ENCODE measurements around the gene LPP. TPM values are rescaled to one million over a fixed set of nuclear protein-coding genes. Genes with fewer than 3 reads are reported as not detected.

The LPP gene
- total RNA-seq, 5 donors from 2014 or later (not counting 1 experiment from before 2014, with no cell fraction given) = 23.8 to 82.6 (median 39.3) TPM

- ChIA-PET CTCF (no interaction called here), POLR2A (no interaction called here)
- Histone ChIP-seq H3K4me1 (ENCODE audit: control insufficient read depth in 1 of 2, extremely low read depth in 1 of 2, insufficient read depth in 2 of 2, low read length in 2 of 2) (no peaks in the 10 kb centered on the region), H3K36me3 (ENCODE audit: control insufficient read depth in 2 of 2, extremely low read depth in 1 of 2, insufficient read depth in 1 of 2, low read length in 1 of 2) (no peaks in the 10 kb centered on the region), H3K27me3 (replicated peaks in 1 of 2; ENCODE audit: control insufficient read depth in 2 of 2, extremely low read depth in 1 of 2, insufficient read depth in 2 of 2, low read length in 1 of 2) (no peaks in the 10 kb centered on the region), H3K4me3 (ENCODE audit: control insufficient read depth in 1 of 2, extremely low read depth in 1 of 2, low read length in 1 of 2) (no peak overlapping the region), H3K9me3 (no peaks in the 10 kb centered on the region), H3K27ac (ENCODE audit: low read length) (no peak overlapping the region)
- Mint-ChIP-seq H3K27ac (no peak overlapping the region), H3K4me3 (no peak overlapping the region), H3K27me3 (no peaks in the 10 kb centered on the region), H3K4me1 (no peaks in the 10 kb centered on the region), H3K36me3 (peaks cover 6% of the 10 kb centered on the region), H3K9me3 (no peaks in the 10 kb centered on the region)
- ATAC-seq (replicated peaks in 1 of 4) = no peak
- no peak for DNase-seq
- WGBS (ENCODE audit: insufficient coverage) = no CpG with 5 or more reads among the region's 1 CpG
Measured at GRCh38 chr3:188819939-188820338, 666.0 kb downstream of the LPP start.

DNA sequence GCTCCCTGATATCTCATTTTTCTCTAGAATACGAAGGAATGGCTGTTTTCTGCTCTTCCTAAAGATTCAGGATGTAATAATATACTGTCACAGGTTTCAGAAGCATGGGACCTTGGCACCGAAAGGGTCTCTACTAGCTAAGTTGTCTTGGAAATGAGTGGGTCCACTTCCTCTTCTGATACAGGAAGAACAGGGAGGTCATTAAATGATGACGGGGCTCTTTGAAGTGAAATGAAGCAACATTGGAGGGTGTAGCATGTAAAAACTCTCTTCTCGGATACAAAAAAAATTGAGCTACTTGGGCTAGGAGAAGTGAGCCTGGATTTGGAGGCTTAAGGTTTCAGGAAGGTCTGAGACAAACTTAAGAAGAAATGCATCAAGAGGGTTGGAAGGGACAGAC lies 668.0 kb downstream of the LPP start:
- Mint-ChIP-seq H3K4me3 (no peak overlapping the region), H3K27ac (no peak overlapping the region), H3K36me3 (peaks cover 6% of the 10 kb centered on the region), H3K9me3 (no peaks in the 10 kb centered on the region), H3K4me1 (peaks cover 0 to 6% (median 0%) of the 10 kb centered on the region in 3 donors), H3K27me3 (no peaks in the 10 kb centered on the region)
- DNase-seq (no peak), ATAC-seq (replicated peaks in 1 of 4) (no peak)
- WGBS (ENCODE audit: insufficient coverage) = 96% methylated on average over 4 of the region's 4 CpGs
- ChIA-PET CTCF (interaction anchor here in 1 of 2 donors (0.5 kb wide), 1 partner anchor 952 kb away, joined by 5 read pairs; no protein-coding TSS in a partner anchor), POLR2A (no interaction called here)
- no peaks in the 10 kb centered on the region for H3K9me3 ChIP-seq
- no peaks in the 10 kb centered on the region for H3K36me3 ChIP-seq (ENCODE audit: control insufficient read depth in 2 of 2, extremely low read depth in 1 of 2, insufficient read depth in 1 of 2, low read length in 1 of 2)
- H3K4me3 ChIP-seq (ENCODE audit: control insufficient read depth in 1 of 2, extremely low read depth in 1 of 2, low read length in 1 of 2) = no peak overlapping the region
- no peaks in the 10 kb centered on the region for H3K27me3 ChIP-seq (replicated peaks in 1 of 2; ENCODE audit: control insufficient read depth in 2 of 2, extremely low read depth in 1 of 2, insufficient read depth in 2 of 2, low read length in 1 of 2)
- H3K4me1 ChIP-seq (ENCODE audit: control insufficient read depth in 1 of 2, extremely low read depth in 1 of 2, insufficient read depth in 2 of 2, low read length in 2 of 2) = no peaks in the 10 kb centered on the region
- H3K27ac ChIP-seq (ENCODE audit: low read length) = no peak overlapping the region

DNA sequence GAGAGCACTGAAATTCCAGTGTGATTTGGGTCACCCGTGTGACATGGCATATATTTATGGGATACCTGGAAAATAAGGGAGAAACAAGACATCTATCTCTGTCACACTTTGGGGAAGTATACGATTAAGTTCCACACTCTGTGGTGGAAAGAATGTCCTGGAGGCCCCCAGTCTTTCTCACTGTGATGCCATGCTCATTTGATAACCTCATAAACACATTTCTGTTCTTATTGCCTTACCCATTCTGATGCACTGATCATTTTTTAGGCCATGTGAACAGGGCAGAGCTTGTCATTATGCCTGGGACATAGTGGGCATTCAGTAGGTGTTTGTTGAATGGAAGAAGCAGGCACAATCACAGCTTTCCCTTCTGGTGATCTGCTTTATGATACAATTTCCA lies 668.5 kb downstream of the LPP start:
- DNase-seq (no peak), ATAC-seq (replicated peaks in 1 of 4) (no peak)
- peaks cover 0 to 6% (median 0%) of the 10 kb centered on the region in 3 donors for H3K4me1 Mint-ChIP-seq
- ChIA-PET POLR2A (no interaction called here), CTCF (interaction anchor here in 1 of 2 donors (0.5 kb wide), 1 partner anchor 952 kb away, joined by 5 read pairs; no protein-coding TSS in a partner anchor)
- no peak overlapping the region for H3K27ac ChIP-seq (ENCODE audit: low read length)
- H3K27me3 Mint-ChIP-seq = no peaks in the 10 kb centered on the region
- no peak overlapping the region for H3K4me3 Mint-ChIP-seq
- H3K27me3 ChIP-seq (replicated peaks in 1 of 2; ENCODE audit: control insufficient read depth in 2 of 2, extremely low read depth in 1 of 2, insufficient read depth in 2 of 2, low read length in 1 of 2) = no peaks in the 10 kb centered on the region
- H3K27ac Mint-ChIP-seq = no peak overlapping the region
- no peaks in the 10 kb centered on the region for H3K4me1 ChIP-seq (ENCODE audit: control insufficient read depth in 1 of 2, extremely low read depth in 1 of 2, insufficient read depth in 2 of 2, low read length in 2 of 2)
- no peaks in the 10 kb centered on the region for H3K9me3 Mint-ChIP-seq
- no peak overlapping the region for H3K4me3 ChIP-seq (ENCODE audit: control insufficient read depth in 1 of 2, extremely low read depth in 1 of 2, low read length in 1 of 2)
- H3K9me3 ChIP-seq = no peaks in the 10 kb centered on the region
- no CpG with 5 or more reads among the region's 2 CpGs for WGBS (ENCODE audit: insufficient coverage)
- H3K36me3 Mint-ChIP-seq = peaks cover 6% of the 10 kb centered on the region
- no peaks in the 10 kb centered on the region for H3K36me3 ChIP-seq (ENCODE audit: control insufficient read depth in 2 of 2, extremely low read depth in 1 of 2, insufficient read depth in 1 of 2, low read length in 1 of 2)

DNA sequence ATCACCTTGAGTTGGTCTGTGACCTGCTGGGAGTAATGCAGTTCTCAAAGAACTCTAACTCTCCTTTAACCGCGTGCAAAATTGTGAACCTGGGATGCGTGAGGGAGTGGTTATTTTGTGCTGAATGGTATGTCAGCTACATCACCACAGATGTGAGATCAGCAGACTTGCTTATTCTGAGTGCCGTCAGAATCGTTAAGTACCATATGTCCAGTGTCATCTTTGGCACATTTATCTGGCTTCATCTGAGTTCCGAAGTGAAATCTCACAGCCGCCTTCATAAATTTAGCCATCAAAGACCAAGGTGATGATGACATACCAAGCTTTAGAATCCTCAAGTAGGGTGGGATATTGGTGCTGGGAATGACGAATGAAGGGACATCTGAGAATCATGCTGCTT lies 670.6 kb downstream of the LPP start:
- Histone ChIP-seq H3K27ac (ENCODE audit: low read length) (no peak overlapping the region), H3K4me1 (ENCODE audit: control insufficient read depth in 1 of 2, extremely low read depth in 1 of 2, insufficient read depth in 2 of 2, low read length in 2 of 2) (no peaks in the 10 kb centered on the region), H3K9me3 (no peaks in the 10 kb centered on the region), H3K4me3 (ENCODE audit: control insufficient read depth in 1 of 2, extremely low read depth in 1 of 2, low read length in 1 of 2) (no peak overlapping the region), H3K27me3 (replicated peaks in 1 of 2; ENCODE audit: control insufficient read depth in 2 of 2, extremely low read depth in 1 of 2, insufficient read depth in 2 of 2, low read length in 1 of 2) (no peaks in the 10 kb centered on the region), H3K36me3 (ENCODE audit: control insufficient read depth in 2 of 2, extremely low read depth in 1 of 2, insufficient read depth in 1 of 2, low read length in 1 of 2) (no peaks in the 10 kb centered on the region)
- Mint-ChIP-seq H3K4me3 (no peak overlapping the region), H3K27ac (no peak overlapping the region), H3K27me3 (no peaks in the 10 kb centered on the region), H3K36me3 (peaks cover 2% of the 10 kb centered on the region), H3K4me1 (peaks cover 0 to 6% (median 0%) of the 10 kb centered on the region in 3 donors), H3K9me3 (no peaks in the 10 kb centered on the region)
- DNase-seq (no peak), ATAC-seq (replicated peaks in 1 of 4) (no peak)
- CTCF ChIA-PET = no interaction called here
- POLR2A ChIA-PET = no interaction called here
- 90% methylated on average over 2 of the region's 8 CpGs for WGBS (ENCODE audit: insufficient coverage)

DNA sequence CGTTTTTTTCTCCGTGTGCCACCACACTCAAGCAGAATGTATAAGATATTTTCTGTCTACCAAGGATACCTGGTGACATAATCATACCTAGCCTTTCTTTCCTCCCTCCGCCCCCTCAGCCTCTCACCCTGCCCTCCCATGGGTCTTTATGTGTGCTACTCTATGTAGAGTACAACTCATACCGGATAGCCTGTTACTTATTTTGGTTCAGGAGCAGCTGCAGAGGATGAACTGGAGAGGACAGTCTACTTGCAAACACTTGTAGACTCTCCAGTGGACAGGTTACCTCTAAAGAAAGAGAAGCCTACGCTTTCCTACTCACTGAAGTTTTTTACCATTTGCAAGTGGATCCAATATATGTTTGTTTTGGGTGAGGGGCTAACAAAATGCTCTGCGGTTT lies 671.9 kb downstream of the LPP start:
- Mint-ChIP-seq H3K27ac (no peak overlapping the region), H3K4me3 (no peak overlapping the region), H3K36me3 (peaks cover 2% of the 10 kb centered on the region), H3K27me3 (no peaks in the 10 kb centered on the region), H3K4me1 (peaks cover 0 to 6% (median 0%) of the 10 kb centered on the region in 3 donors), H3K9me3 (no peaks in the 10 kb centered on the region)
- H3K4me3 ChIP-seq (ENCODE audit: control insufficient read depth in 1 of 2, extremely low read depth in 1 of 2, low read length in 1 of 2) = no peak overlapping the region
- 80% methylated on average over 1 of the region's 6 CpGs for WGBS (ENCODE audit: insufficient coverage)
- CTCF ChIA-PET = interaction anchor here in 1 of 2 donors (0.7 kb wide), 1 partner anchor 135 kb away, joined by 3 read pairs; no protein-coding TSS in a partner anchor
- H3K27me3 ChIP-seq (replicated peaks in 1 of 2; ENCODE audit: control insufficient read depth in 2 of 2, extremely low read depth in 1 of 2, insufficient read depth in 2 of 2, low read length in 1 of 2) = no peaks in the 10 kb centered on the region
- H3K36me3 ChIP-seq (ENCODE audit: control insufficient read depth in 2 of 2, extremely low read depth in 1 of 2, insufficient read depth in 1 of 2, low read length in 1 of 2) = no peaks in the 10 kb centered on the region
- no peak for DNase-seq
- no peak overlapping the region for H3K27ac ChIP-seq (ENCODE audit: low read length)
- no peaks in the 10 kb centered on the region for H3K4me1 ChIP-seq (ENCODE audit: control insufficient read depth in 1 of 2, extremely low read depth in 1 of 2, insufficient read depth in 2 of 2, low read length in 2 of 2)
- POLR2A ChIA-PET = interaction anchor here in 1 of 2 donors (1.0 kb wide), 1 partner anchor 13 kb away, joined by 4 read pairs; no protein-coding TSS in a partner anchor
- no peak for ATAC-seq (replicated peaks in 1 of 4)
- no peaks in the 10 kb centered on the region for H3K9me3 ChIP-seq

- Histone ChIP-seq H3K9me3 (no peaks in the 10 kb centered on the region), H3K27me3 (replicated peaks in 1 of 2; ENCODE audit: control insufficient read depth in 2 of 2, extremely low read depth in 1 of 2, insufficient read depth in 2 of 2, low read length in 1 of 2) (no peaks in the 10 kb centered on the region), H3K4me3 (ENCODE audit: control insufficient read depth in 1 of 2, extremely low read depth in 1 of 2, low read length in 1 of 2) (no peak overlapping the region), H3K4me1 (ENCODE audit: control insufficient read depth in 1 of 2, extremely low read depth in 1 of 2, insufficient read depth in 2 of 2, low read length in 2 of 2) (no peaks in the 10 kb centered on the region), H3K27ac (ENCODE audit: low read length) (no peak overlapping the region), H3K36me3 (ENCODE audit: control insufficient read depth in 2 of 2, extremely low read depth in 1 of 2, insufficient read depth in 1 of 2, low read length in 1 of 2) (no peaks in the 10 kb centered on the region)
- H3K4me3 Mint-ChIP-seq = no peak overlapping the region
- ChIA-PET POLR2A (interaction anchor here in 1 of 2 donors (1.0 kb wide), 1 partner anchor 14 kb away, joined by 4 read pairs; no protein-coding TSS in a partner anchor), CTCF (no interaction called here)
- H3K9me3 Mint-ChIP-seq = no peaks in the 10 kb centered on the region
- H3K27ac Mint-ChIP-seq = no peak overlapping the region
- H3K27me3 Mint-ChIP-seq = no peaks in the 10 kb centered on the region
- peaks cover 2% of the 10 kb centered on the region for H3K36me3 Mint-ChIP-seq
- peaks cover 0 to 6% (median 0%) of the 10 kb centered on the region in 3 donors for H3K4me1 Mint-ChIP-seq
- no peak for DNase-seq
- WGBS (ENCODE audit: insufficient coverage) = 60% methylated on average over 1 of the region's 1 CpG
- ATAC-seq (replicated peaks in 1 of 4) = no peak
Measured at GRCh38 chr3:188826574-188826973, 672.6 kb downstream of the LPP start.

DNA sequence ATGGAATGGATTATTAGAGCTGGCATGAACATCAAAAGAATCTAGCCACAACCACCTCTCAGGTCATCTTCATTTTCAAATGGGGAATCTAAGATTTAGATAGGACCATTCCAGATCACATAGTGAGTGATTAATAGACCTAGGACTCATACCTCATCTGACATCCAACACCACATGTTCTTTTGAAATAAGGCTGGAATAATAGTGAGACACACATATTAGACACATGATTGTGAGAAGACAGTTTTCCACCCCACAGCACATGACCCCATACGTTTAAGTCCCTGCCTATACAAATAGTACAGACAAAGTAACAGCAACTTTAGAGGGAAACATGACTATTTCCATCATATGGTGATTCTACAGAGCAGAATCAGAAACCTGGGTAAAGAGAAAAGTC lies 673.1 kb downstream of the LPP start:
- Histone ChIP-seq H3K4me3 (ENCODE audit: control insufficient read depth in 1 of 2, extremely low read depth in 1 of 2, low read length in 1 of 2) (no peak overlapping the region), H3K27me3 (replicated peaks in 1 of 2; ENCODE audit: control insufficient read depth in 2 of 2, extremely low read depth in 1 of 2, insufficient read depth in 2 of 2, low read length in 1 of 2) (no peaks in the 10 kb centered on the region), H3K9me3 (no peaks in the 10 kb centered on the region), H3K4me1 (ENCODE audit: control insufficient read depth in 1 of 2, extremely low read depth in 1 of 2, insufficient read depth in 2 of 2, low read length in 2 of 2) (no peaks in the 10 kb centered on the region), H3K36me3 (ENCODE audit: control insufficient read depth in 2 of 2, extremely low read depth in 1 of 2, insufficient read depth in 1 of 2, low read length in 1 of 2) (no peaks in the 10 kb centered on the region), H3K27ac (ENCODE audit: low read length) (no peak overlapping the region)
- H3K27me3 Mint-ChIP-seq = no peaks in the 10 kb centered on the region
- peaks cover 2% of the 10 kb centered on the region for H3K36me3 Mint-ChIP-seq
- H3K9me3 Mint-ChIP-seq = no peaks in the 10 kb centered on the region
- no peak for ATAC-seq (replicated peaks in 1 of 4)
- no CpG with 5 or more reads among the region's 1 CpG for WGBS (ENCODE audit: insufficient coverage)
- no peak for DNase-seq
- ChIA-PET CTCF (no interaction called here), POLR2A (no interaction called here)
- H3K4me3 Mint-ChIP-seq = no peak overlapping the region
- no peak overlapping the region for H3K27ac Mint-ChIP-seq
- peaks cover 0 to 6% (median 0%) of the 10 kb centered on the region in 3 donors for H3K4me1 Mint-ChIP-seq

Data from T-cell (primary cell).